Measurements from ENCODE around the gene KLHL22. TPM values are rescaled to one million over a fixed set of nuclear protein-coding genes. Genes with fewer than 3 reads are reported as not detected.
A peak's percentile ranks its signal among the peaks of the same experiment; 100 is the strongest.

KLHL22 gene
- total and polyA plus RNA-seq, 4 donors, result 5.3 to 29.9 (median 20.4) TPM

GRCh38 chr22:20430720-20431510, 64.7 kb downstream of the KLHL22 start:
- Histone ChIP-seq H3K36me3 (ENCODE audit: control insufficient read depth in 1 of 2, insufficient read depth in 2 of 2, low read length in 1 of 2) (peaks cover 0 to 2% of the 10 kb centered on the region in 2 donors), H3K27me3 (ENCODE audit: control insufficient read depth in 1 of 2, insufficient read depth in 2 of 2, low read length in 1 of 2) (no peaks in the 10 kb centered on the region), H3K9me3 (ENCODE audit: control insufficient read depth, low read length) (no peaks in the 10 kb centered on the region), H3K4me3 (ENCODE audit: low read length in 2 of 2) (no peak overlapping the region), H3K4me1 (ENCODE audit: control insufficient read depth in 1 of 2, insufficient read depth in 2 of 2, low read length in 2 of 2) (no peaks in the 10 kb centered on the region), H3K27ac (ENCODE audit: low read depth in 1 of 2, low read length in 2 of 2) (no peak overlapping the region)
- 44 to 52% methylated on average over 89 to 94 of the region's 94 CpGs for WGBS, 2 donors
- intact Hi-C loops (cut with DNase I), result no loop called here
- DNase-seq (peak; percentile 53 to 82), ATAC-seq (ENCODE audit: low FRiP score) (no peak)

DNA sequence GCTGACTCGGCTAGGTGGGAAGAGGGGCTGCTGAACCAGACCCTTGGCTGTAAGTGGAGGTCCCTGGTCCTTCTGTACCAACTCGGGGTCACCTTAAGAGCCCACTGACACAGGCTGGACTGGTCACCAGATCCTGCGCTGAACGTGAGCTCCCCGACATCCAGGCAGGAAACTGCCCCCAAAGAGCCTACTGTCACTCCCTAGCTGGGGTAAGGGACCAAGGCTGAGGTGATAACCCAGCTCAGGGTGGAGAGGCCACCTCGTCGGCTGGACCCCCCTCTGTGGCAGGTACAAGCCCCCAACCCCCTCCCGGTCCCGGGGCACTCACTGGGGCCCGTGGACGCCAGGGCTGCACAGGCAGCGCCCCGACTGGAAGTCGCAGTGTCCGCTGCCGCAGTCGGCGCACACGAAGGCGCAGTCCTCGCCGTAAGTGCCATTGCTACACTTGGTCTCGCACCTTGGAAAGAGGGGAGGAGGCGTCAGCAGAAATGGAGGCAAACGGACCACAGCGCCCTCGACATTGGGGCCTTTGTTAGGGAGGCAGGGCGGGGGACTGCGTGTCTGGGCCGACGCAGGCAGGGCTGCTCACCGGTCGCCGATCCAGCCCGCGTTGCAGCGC, 65.4 kb downstream of the KLHL22 start:
- peaks cover 0 to 2% of the 10 kb centered on the region in 2 donors for H3K36me3 ChIP-seq (ENCODE audit: control insufficient read depth in 1 of 2, insufficient read depth in 2 of 2, low read length in 1 of 2)
- ATAC-seq (ENCODE audit: low FRiP score), result no peak
- H3K9me3 ChIP-seq (ENCODE audit: control insufficient read depth, low read length), result no peaks in the 10 kb centered on the region
- peak in 1 of 2 donors; percentile 44 for DNase-seq
- no peak overlapping the region for H3K27ac ChIP-seq (ENCODE audit: low read depth in 1 of 2, low read length in 2 of 2)
- H3K4me3 ChIP-seq (ENCODE audit: low read length in 2 of 2), result no peak overlapping the region
- 87% methylated on average over 37 of the region's 37 CpGs for WGBS, 2 donors
- intact Hi-C loops (cut with DNase I), result no loop called here
- H3K27me3 ChIP-seq (ENCODE audit: control insufficient read depth in 1 of 2, insufficient read depth in 2 of 2, low read length in 1 of 2), result no peaks in the 10 kb centered on the region
- no peaks in the 10 kb centered on the region for H3K4me1 ChIP-seq (ENCODE audit: control insufficient read depth in 1 of 2, insufficient read depth in 2 of 2, low read length in 2 of 2)

- intact Hi-C loops (cut with DNase I), result no loop called here
- Histone ChIP-seq H3K4me3 (ENCODE audit: low read length in 2 of 2) (no peak overlapping the region), H3K4me1 (ENCODE audit: control insufficient read depth in 1 of 2, insufficient read depth in 2 of 2, low read length in 2 of 2) (no peaks in the 10 kb centered on the region), H3K27me3 (ENCODE audit: control insufficient read depth in 1 of 2, insufficient read depth in 2 of 2, low read length in 1 of 2) (no peaks in the 10 kb centered on the region), H3K36me3 (ENCODE audit: control insufficient read depth in 1 of 2, insufficient read depth in 2 of 2, low read length in 1 of 2) (peaks cover 0 to 2% of the 10 kb centered on the region in 2 donors), H3K27ac (ENCODE audit: low read depth in 1 of 2, low read length in 2 of 2) (no peak overlapping the region), H3K9me3 (ENCODE audit: control insufficient read depth, low read length) (no peaks in the 10 kb centered on the region)
- ATAC-seq (ENCODE audit: low FRiP score) (no peak), DNase-seq (peak; percentile 73 to 87)
- 78 to 79% methylated on average over 75 of the region's 75 CpGs for WGBS, 2 donors
Measured at GRCh38 chr22:20429254-20430100, 66.1 kb downstream of the KLHL22 start.

- no peaks in the 10 kb centered on the region for H3K27me3 ChIP-seq (ENCODE audit: control insufficient read depth in 1 of 2, insufficient read depth in 2 of 2, low read length in 1 of 2)
- no peak overlapping the region for H3K27ac ChIP-seq (ENCODE audit: low read depth in 1 of 2, low read length in 2 of 2)
- H3K4me3 ChIP-seq (ENCODE audit: low read length in 2 of 2), result no peak overlapping the region
- ATAC-seq (ENCODE audit: low FRiP score) (no peak), DNase-seq (peak; percentile 45 to 66)
- no peaks in the 10 kb centered on the region for H3K4me1 ChIP-seq (ENCODE audit: control insufficient read depth in 1 of 2, insufficient read depth in 2 of 2, low read length in 2 of 2)
- no peaks in the 10 kb centered on the region for H3K9me3 ChIP-seq (ENCODE audit: control insufficient read depth, low read length)
- peaks cover 0 to 2% of the 10 kb centered on the region in 2 donors for H3K36me3 ChIP-seq (ENCODE audit: control insufficient read depth in 1 of 2, insufficient read depth in 2 of 2, low read length in 1 of 2)
- intact Hi-C loops (cut with DNase I), result no loop called here
- WGBS, 2 donors, result 89 to 92% methylated on average over 23 of the region's 23 CpGs
Measured at GRCh38 chr22:20428496-20429253, 66.9 kb downstream of the KLHL22 start.

DNA sequence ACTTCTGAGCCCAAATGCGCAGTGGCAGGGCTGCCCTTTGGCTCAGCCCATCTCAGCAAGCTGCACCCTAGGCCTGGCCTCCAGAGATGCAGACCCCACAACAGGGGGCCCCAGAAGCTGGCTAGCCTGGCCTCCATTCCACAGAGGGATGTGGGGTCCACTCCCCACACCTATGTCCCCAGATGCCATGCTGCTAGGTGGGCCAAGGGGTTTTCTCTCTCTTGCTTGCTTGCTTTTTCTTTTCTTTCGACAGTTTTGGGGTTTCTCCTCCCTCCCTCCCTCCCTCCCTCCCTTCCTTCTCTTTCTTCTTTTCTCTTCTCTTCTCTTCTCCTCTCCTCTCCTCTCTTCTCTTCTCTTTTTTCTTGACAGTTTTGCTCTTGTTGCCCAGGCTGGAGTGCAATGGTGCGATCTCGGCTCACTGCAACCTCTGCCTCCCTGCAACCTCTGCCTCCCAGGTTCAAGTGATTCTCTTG, 67.6 kb downstream of the KLHL22 start:
- peak; percentile 30 to 33 for DNase-seq
- intact Hi-C loops (cut with DNase I), result no loop called here

DNA sequence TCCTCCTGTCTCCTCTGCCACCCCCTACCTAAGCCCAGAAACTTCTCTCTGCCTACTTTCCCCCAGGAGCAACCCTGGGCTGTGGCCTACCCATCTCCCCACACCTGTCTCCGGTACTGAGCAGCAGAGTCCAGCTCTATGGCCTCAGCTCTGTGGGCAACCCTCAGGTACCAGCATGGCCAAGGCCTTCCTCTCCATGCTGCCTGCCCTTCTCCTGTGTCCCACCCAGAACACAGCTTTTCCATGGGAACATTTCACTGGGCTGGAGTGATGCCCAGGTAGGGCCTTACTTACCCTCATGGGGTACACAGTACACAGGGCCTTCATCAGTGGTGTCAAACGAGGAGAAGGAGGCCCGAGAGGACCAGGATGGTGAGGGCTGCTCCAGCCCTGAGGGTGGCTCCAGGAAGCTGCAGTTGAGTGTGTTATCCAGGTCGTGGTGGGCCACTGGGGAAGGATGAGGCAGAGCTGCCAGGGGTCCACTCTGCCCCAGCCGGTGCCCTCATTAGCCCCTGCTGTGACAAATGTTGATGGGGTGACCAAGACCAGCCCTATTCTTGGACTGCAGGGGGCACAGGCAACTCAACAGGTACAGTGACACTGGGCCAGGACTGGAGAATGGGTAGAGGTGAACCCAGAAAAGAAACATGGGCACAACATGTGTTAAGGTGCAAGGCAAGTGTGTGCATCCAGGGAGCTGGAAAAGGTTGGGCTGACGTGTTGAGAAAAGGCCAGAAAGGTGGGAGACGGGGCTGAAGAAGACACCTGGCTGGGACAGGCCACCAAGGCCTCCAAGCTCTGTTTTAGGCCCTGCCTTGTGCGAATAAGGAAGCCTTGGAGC, 68.3 kb downstream of the KLHL22 start:
- ATAC-seq (ENCODE audit: low FRiP score), result no peak
- Histone ChIP-seq H3K27me3 (ENCODE audit: control insufficient read depth in 1 of 2, insufficient read depth in 2 of 2, low read length in 1 of 2) (no peaks in the 10 kb centered on the region), H3K36me3 (ENCODE audit: control insufficient read depth in 1 of 2, insufficient read depth in 2 of 2, low read length in 1 of 2) (peaks cover 0 to 2% of the 10 kb centered on the region in 2 donors), H3K9me3 (ENCODE audit: control insufficient read depth, low read length) (no peaks in the 10 kb centered on the region), H3K27ac (ENCODE audit: low read depth in 1 of 2, low read length in 2 of 2) (no peak overlapping the region), H3K4me1 (ENCODE audit: control insufficient read depth in 1 of 2, insufficient read depth in 2 of 2, low read length in 2 of 2) (no peaks in the 10 kb centered on the region), H3K4me3 (ENCODE audit: low read length in 2 of 2) (no peak overlapping the region)
- intact Hi-C loops (cut with DNase I), result no loop called here
- 89 to 93% methylated on average over 8 of the region's 8 CpGs for WGBS, 2 donors
- peak; percentile 30 to 32 for DNase-seq

More for the DNA sequence above, 67.6 kb downstream of the KLHL22 start:
- peaks cover 0 to 2% of the 10 kb centered on the region in 2 donors for H3K36me3 ChIP-seq (ENCODE audit: control insufficient read depth in 1 of 2, insufficient read depth in 2 of 2, low read length in 1 of 2)
- H3K4me1 ChIP-seq (ENCODE audit: control insufficient read depth in 1 of 2, insufficient read depth in 2 of 2, low read length in 2 of 2), result no peaks in the 10 kb centered on the region
- H3K9me3 ChIP-seq (ENCODE audit: control insufficient read depth, low read length), result no peaks in the 10 kb centered on the region
- 97% methylated on average over 4 of the region's 4 CpGs for WGBS, 2 donors
- H3K4me3 ChIP-seq (ENCODE audit: low read length in 2 of 2), result no peak overlapping the region
- ATAC-seq (ENCODE audit: low FRiP score), result no peak
- H3K27ac ChIP-seq (ENCODE audit: low read depth in 1 of 2, low read length in 2 of 2), result no peak overlapping the region
- no peaks in the 10 kb centered on the region for H3K27me3 ChIP-seq (ENCODE audit: control insufficient read depth in 1 of 2, insufficient read depth in 2 of 2, low read length in 1 of 2)

- Histone ChIP-seq H3K27ac (ENCODE audit: low read depth in 1 of 2, low read length in 2 of 2) (no peak overlapping the region), H3K9me3 (ENCODE audit: control insufficient read depth, low read length) (no peaks in the 10 kb centered on the region), H3K4me1 (ENCODE audit: control insufficient read depth in 1 of 2, insufficient read depth in 2 of 2, low read length in 2 of 2) (no peaks in the 10 kb centered on the region), H3K27me3 (ENCODE audit: control insufficient read depth in 1 of 2, insufficient read depth in 2 of 2, low read length in 1 of 2) (no peaks in the 10 kb centered on the region), H3K4me3 (ENCODE audit: low read length in 2 of 2) (no peak overlapping the region), H3K36me3 (ENCODE audit: control insufficient read depth in 1 of 2, insufficient read depth in 2 of 2, low read length in 1 of 2) (peaks cover 0 to 2% of the 10 kb centered on the region in 2 donors)
- intact Hi-C loops (cut with DNase I), result no loop called here
- ATAC-seq (ENCODE audit: low FRiP score), result no peak
- DNase-seq, result peak in 1 of 2 donors; percentile 41
- 75 to 80% methylated on average over 10 to 12 of the region's 12 CpGs for WGBS, 2 donors
Measured at GRCh38 chr22:20426259-20426615, 69.4 kb downstream of the KLHL22 start.

All from aorta (tissue), 5 donors.